Measurements from ENCODE around the gene FOSL2. TPM values are rescaled to one million over a fixed set of nuclear protein-coding genes. Genes with fewer than 3 reads are reported as not detected.

The FOSL2 gene
- total and polyA plus RNA-seq, 10 of the 15 experiments (the other 5 are each of a cell fraction or from before 2014, with no cell fraction given): 0.05 to 1.3 (median 0.34) TPM

GRCh38 chr2:28393114-28393836 is 617 bp downstream of the FOSL2 start:
- Histone ChIP-seq H3K9ac (ENCODE audit: control insufficient read depth, insufficient read depth, low read length) (peak overlapping the region; percentile 63), H4K20me1 (ENCODE audit: control insufficient read depth, insufficient read depth) (no peaks in the 10 kb centered on the region), H3K9me3 (replicated peaks; ENCODE audit: control insufficient read depth, insufficient read depth, low read length) (no peaks in the 10 kb centered on the region), H2AFZ (ENCODE audit: control insufficient read depth, low read depth, low read length) (peak overlapping the region; percentile 73), H3K4me1 (ENCODE audit: control insufficient read depth, insufficient read depth, low read length) (0 out of 2 replicates have a peak, but pooled peaks cover 4% of the 10 kb centered on the region), H3K4me2 (ENCODE audit: control insufficient read depth, insufficient read depth) (peak overlapping the region; percentile 99), H3K27me3 (replicated peaks in 1 of 2; ENCODE audit: control insufficient read depth in 2 of 2, insufficient read depth in 2 of 2, low read length in 1 of 2) (peaks cover 2% of the 10 kb centered on the region in 2 experiments; a peak in 1 of 4 replicates), H3K36me3 (ENCODE audit: control insufficient read depth in 2 of 2, insufficient read depth in 2 of 2, low read length in 1 of 2) (no peaks in the 10 kb centered on the region), H3K79me2 (ENCODE audit: control insufficient read depth, insufficient read depth, low read length) (no peaks in the 10 kb centered on the region), H3K27ac (ENCODE audit: control insufficient read depth, insufficient read depth) (no peak overlapping the region), H3K4me3 (peak overlapping the region; percentile 80)
- TSS peak; percentile 59 for BruUV-seq (replicated peaks)
- 3% methylated on average over 63 of the region's 81 CpGs for WGBS (ENCODE audit: insufficient coverage, insufficient replicate concordance, low lambda C conversion rate, missing lambda C conversion rate)
- FAIRE-seq (no peak), DNase-seq (ENCODE audit: low read depth, low spot score) (no peak), ATAC-seq (peak; percentile 6)
- ChIA-PET RAD21 (ENCODE audit: unreplicated experiment) (interaction anchor here (0.6 to 0.7 kb wide), 2 partner anchors 552 to 711 kb away, joined by 3 to 4 read pairs; no protein-coding TSS in a partner anchor), SMC1A (ENCODE audit: uncharacterized antibody, unreplicated experiment) (interaction anchor here (0.7 kb wide), 1 partner anchor 212 kb away, joined by 3 read pairs; no protein-coding TSS in a partner anchor), CTCF (interaction anchor here (0.6 to 1.0 kb wide), 2 partner anchors 561 to 710 kb away, joined by 3 read pairs; no protein-coding TSS in a partner anchor), POLR2A (interaction anchor here (0.7 kb wide), 1 partner anchor 1329 kb away, joined by 3 read pairs; no protein-coding TSS in a partner anchor)
- in situ Hi-C loops (cut with MboI): no loop called here
- intact Hi-C loops (cut with micrococcal nuclease; ENCODE audit: unreplicated experiment): loop anchor here (5.0 to 10.0 kb wide), 2 partner anchors 238 to 501 kb away; partner anchors contain the start of genes BABAM2 and RBKS
- TF ChIP-seq BHLHE40 (IDR thresholded peaks at IDR 0.05; ENCODE audit: borderline replicate concordance in 1 of 2, low read depth in 2 of 2, low read length in 1 of 2): peak in 1 of 2 experiments; percentile 14; a peak in 1 of 4 replicates
- no peak for TF ChIP-seq CREB1 (IDR thresholded peaks at IDR 0.05; ENCODE audit: low read depth)
- TF ChIP-seq CBFB (IDR thresholded peaks at IDR 0.05; ENCODE audit: low read depth): no peak
- TF ChIP-seq LARP7 (IDR thresholded peaks at IDR 0.05): peak; percentile 54
- no peak for TF ChIP-seq SREBF2 (IDR thresholded peaks at IDR 0.05; ENCODE audit: low read length)
- TF ChIP-seq GATAD2B (conservative IDR thresholded peaks at IDR 0.05; ENCODE audit: low read depth): peak; percentile 13; the same call in 1 of the 2 replicates
- peak; percentile 9 to 91 for TF ChIP-seq EGR1 (IDR thresholded peaks at IDR 0.05; ENCODE audit: borderline replicate concordance in 1 of 2, low read depth in 2 of 2, low read length in 2 of 2)
- no peak for TF ChIP-seq ZNF217 (IDR thresholded peaks at IDR 0.05)
- TF ChIP-seq SMC3 (IDR thresholded peaks at IDR 0.05; ENCODE audit: borderline replicate concordance, low read length): no peak
- TF ChIP-seq BACH1 (IDR thresholded peaks at IDR 0.05; ENCODE audit: borderline replicate concordance): 0 out of 2 replicates have a peak, but pooled peaks have one; percentile 22
- no peak for TF ChIP-seq CHD2 (IDR thresholded peaks at IDR 0.05; ENCODE audit: borderline replicate concordance, low read depth, low read length)
- TF ChIP-seq CHD4 (IDR thresholded peaks at IDR 0.05): no peak
- TF ChIP-seq REST (IDR thresholded peaks at IDR 0.05; ENCODE audit: low read depth, low read length): no peak

Measured in GM12878 (cell line).